GM23338 (cell line): ENCODE results near the gene CABP2. TPM values are rescaled to one million over a fixed set of nuclear protein-coding genes. Genes with fewer than 3 reads are reported as not detected.

ENCODE experiments used
- ATAC-seq: fragments of 200-7000 bp; cut with Tn5 transposase; 3 replicates; pipeline ENCODE4 v1.9.1; 2020
- DNase-seq: peaks from one replicate; pipeline ENCODE4 v3.0.0-alpha.2; 2015; ENCODE audit warnings: low spot score
- H2AFZ ChIP-seq: fragments of 200-600 bp; sonication (generic); 2 replicates; pipeline ENCODE4 v1.8.0; 2016; ENCODE audit warnings: antibody characterized with exemption, mild to moderate bottlenecking, moderate library complexity
- H3F3A ChIP-seq: fragments of 200-600 bp; sonication (generic); replicated peaks from 2 replicates; pipeline ENCODE4 v1.8.0; 2017; ENCODE audit warnings: antibody characterized with exemption, mixed run types, low read depth
- H3K27ac ChIP-seq: fragments of 200-600 bp; sonication (generic); 2 replicates; pipeline ENCODE4 v1.6.1; 2016; ENCODE audit warnings: low read depth
- H3K27me3 ChIP-seq: fragments of 200-600 bp; sonication (generic); 2 replicates; pipeline ENCODE4 v1.8.0; 2016; ENCODE audit warnings: mild to moderate bottlenecking, mixed run types, moderate library complexity; ENCODE audit not compliant: insufficient read depth
- H3K36me3 ChIP-seq: fragments of 200-600 bp; sonication (generic); 2 replicates; pipeline ENCODE4 v1.8.0; 2016; ENCODE audit warnings: mild to moderate bottlenecking; ENCODE audit not compliant: insufficient read depth
- H3K4me1 ChIP-seq: fragments of 200-600 bp; sonication (generic); 2 replicates; pipeline ENCODE4 v1.8.0; 2016; ENCODE audit warnings: mild to moderate bottlenecking, moderate library complexity; ENCODE audit not compliant: insufficient read depth
- H3K4me2 ChIP-seq: fragments of 200-600 bp; sonication (generic); 2 replicates; pipeline ENCODE4 v1.7.1; 2017; ENCODE audit warnings: mixed run types
- H3K4me3 ChIP-seq: fragments of 200-600 bp; sonication (generic); 2 replicates; pipeline ENCODE4 v1.6.1; 2016; ENCODE audit warnings: mixed run types
- H3K79me2 ChIP-seq: fragments of 200-600 bp; sonication (generic); replicated peaks from 2 replicates; pipeline ENCODE4 v1.8.0; 2017; ENCODE audit warnings: mild to moderate bottlenecking; ENCODE audit not compliant: insufficient read depth
- H3K9me2 ChIP-seq: fragments of 200-600 bp; sonication (generic); 2 replicates; pipeline ENCODE4 v1.8.0; 2017; ENCODE audit not compliant: insufficient read depth
- H4K20me1 ChIP-seq: fragments of 200-600 bp; sonication (generic); replicated peaks from 2 replicates; pipeline ENCODE4 v1.8.0; 2017; ENCODE audit warnings: mild to moderate bottlenecking; ENCODE audit not compliant: insufficient read depth
- H3K27ac Mint-ChIP-seq: 2 replicates; pipeline ENCODE4 v1.8.0; 2020; ENCODE audit warnings: inconsistent platforms, mild to moderate bottlenecking, moderate library complexity, mixed read lengths
- H3K27me3 Mint-ChIP-seq: 3 replicates; pipeline ENCODE4 v1.8.0; 2022; ENCODE audit warnings: low read depth, mild to moderate bottlenecking, moderate library complexity, mixed read lengths, inconsistent platforms; ENCODE audit not compliant: insufficient read depth, poor library complexity
- H3K36me3 Mint-ChIP-seq: 3 replicates; pipeline ENCODE4 v1.8.0; 2021; ENCODE audit warnings: low read depth, mild to moderate bottlenecking, inconsistent platforms, moderate library complexity, mixed read lengths
- H3K4me1 Mint-ChIP-seq: 3 replicates; pipeline ENCODE4 v1.8.0; 2020; ENCODE audit warnings: mild to moderate bottlenecking, inconsistent platforms, mixed read lengths
- H3K4me3 Mint-ChIP-seq: 3 replicates; pipeline ENCODE4 v1.8.0; 2021; ENCODE audit warnings: moderate library complexity, mild to moderate bottlenecking, inconsistent platforms, mixed read lengths
- H3K9me3 Mint-ChIP-seq: 3 replicates; pipeline ENCODE4 v1.8.0; 2020; ENCODE audit warnings: moderate library complexity, mild to moderate bottlenecking, inconsistent platforms, mixed read lengths
- CREB1 ChIP-seq: fragments of 250-450 bp; sonication (Bioruptor Pico); IDR thresholded peaks from 2 replicates; pipeline ENCODE4 v1.5.0; 2020; ENCODE audit warnings: low read depth, mild to moderate bottlenecking, moderate library complexity
- polyA plus RNA-seq: library from polyadenylated mRNA; unstranded; fragments of >200 nt; fragmentation: Nextera tagmentation; extraction: Ambion mirVana; gene quantifications from 2 replicates; pipeline ENCODE4 v1.2.1, GENCODE V29; 2016
- total RNA-seq: library from RNA; depleted of rRNA; stranded (reverse); fragments of >200 nt; shearing (Covaris generic); gene quantifications from 2 replicates; pipeline ENCODE4 v1.2.3, GENCODE V29; 2014
- TF ChIP-seq, protein P1 (sequence below): fragments of 250-450 bp; sonication (Bioruptor Pico); IDR thresholded peaks from 2 replicates; pipeline ENCODE4 v1.5.0; 2020; ENCODE audit warnings: mild to moderate bottlenecking, moderate library complexity
- TF ChIP-seq, protein P2 (sequence below): IDR thresholded peaks from 2 replicates; pipeline ENCODE4 v1.6.1; 2016; ENCODE audit warnings: antibody characterized with exemption

Gene CABP2
- total and polyA plus RNA-seq, 2 experiments from 2014 or later, result not detected

DNA sequence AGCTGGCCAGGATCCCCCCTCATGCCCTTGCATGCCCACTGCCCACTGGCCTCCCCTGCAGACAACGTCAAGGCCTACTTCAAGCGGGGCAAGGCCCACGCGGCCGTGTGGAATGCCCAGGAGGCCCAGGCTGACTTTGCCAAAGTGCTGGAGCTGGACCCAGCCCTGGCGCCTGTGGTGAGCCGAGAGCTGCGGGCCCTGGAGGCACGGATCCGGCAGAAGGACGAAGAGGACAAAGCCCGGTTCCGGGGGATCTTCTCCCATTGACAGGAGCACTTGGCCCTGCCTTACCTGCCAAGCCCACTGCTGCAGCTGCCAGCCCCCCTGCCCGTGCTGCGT lies 32.5 kb downstream of the CABP2 start:
- Mint-ChIP-seq H3K36me3 (peaks cover 9% of the 10 kb centered on the region; the same call in 1 of the 3 replicates), H3K27me3 (peaks cover 8% of the 10 kb centered on the region), H3K4me3 (no peak overlapping the region), H3K9me3 (no peaks in the 10 kb centered on the region), H3K4me1 (peaks cover 7% of the 10 kb centered on the region), H3K27ac (no peak overlapping the region)
- H3K9me2 ChIP-seq, result no peaks in the 10 kb centered on the region
- DNase-seq, result no peak
- no peaks in the 10 kb centered on the region for H3K27me3 ChIP-seq
- no peaks in the 10 kb centered on the region for H3K4me1 ChIP-seq
- TF ChIP-seq, protein P1, sequence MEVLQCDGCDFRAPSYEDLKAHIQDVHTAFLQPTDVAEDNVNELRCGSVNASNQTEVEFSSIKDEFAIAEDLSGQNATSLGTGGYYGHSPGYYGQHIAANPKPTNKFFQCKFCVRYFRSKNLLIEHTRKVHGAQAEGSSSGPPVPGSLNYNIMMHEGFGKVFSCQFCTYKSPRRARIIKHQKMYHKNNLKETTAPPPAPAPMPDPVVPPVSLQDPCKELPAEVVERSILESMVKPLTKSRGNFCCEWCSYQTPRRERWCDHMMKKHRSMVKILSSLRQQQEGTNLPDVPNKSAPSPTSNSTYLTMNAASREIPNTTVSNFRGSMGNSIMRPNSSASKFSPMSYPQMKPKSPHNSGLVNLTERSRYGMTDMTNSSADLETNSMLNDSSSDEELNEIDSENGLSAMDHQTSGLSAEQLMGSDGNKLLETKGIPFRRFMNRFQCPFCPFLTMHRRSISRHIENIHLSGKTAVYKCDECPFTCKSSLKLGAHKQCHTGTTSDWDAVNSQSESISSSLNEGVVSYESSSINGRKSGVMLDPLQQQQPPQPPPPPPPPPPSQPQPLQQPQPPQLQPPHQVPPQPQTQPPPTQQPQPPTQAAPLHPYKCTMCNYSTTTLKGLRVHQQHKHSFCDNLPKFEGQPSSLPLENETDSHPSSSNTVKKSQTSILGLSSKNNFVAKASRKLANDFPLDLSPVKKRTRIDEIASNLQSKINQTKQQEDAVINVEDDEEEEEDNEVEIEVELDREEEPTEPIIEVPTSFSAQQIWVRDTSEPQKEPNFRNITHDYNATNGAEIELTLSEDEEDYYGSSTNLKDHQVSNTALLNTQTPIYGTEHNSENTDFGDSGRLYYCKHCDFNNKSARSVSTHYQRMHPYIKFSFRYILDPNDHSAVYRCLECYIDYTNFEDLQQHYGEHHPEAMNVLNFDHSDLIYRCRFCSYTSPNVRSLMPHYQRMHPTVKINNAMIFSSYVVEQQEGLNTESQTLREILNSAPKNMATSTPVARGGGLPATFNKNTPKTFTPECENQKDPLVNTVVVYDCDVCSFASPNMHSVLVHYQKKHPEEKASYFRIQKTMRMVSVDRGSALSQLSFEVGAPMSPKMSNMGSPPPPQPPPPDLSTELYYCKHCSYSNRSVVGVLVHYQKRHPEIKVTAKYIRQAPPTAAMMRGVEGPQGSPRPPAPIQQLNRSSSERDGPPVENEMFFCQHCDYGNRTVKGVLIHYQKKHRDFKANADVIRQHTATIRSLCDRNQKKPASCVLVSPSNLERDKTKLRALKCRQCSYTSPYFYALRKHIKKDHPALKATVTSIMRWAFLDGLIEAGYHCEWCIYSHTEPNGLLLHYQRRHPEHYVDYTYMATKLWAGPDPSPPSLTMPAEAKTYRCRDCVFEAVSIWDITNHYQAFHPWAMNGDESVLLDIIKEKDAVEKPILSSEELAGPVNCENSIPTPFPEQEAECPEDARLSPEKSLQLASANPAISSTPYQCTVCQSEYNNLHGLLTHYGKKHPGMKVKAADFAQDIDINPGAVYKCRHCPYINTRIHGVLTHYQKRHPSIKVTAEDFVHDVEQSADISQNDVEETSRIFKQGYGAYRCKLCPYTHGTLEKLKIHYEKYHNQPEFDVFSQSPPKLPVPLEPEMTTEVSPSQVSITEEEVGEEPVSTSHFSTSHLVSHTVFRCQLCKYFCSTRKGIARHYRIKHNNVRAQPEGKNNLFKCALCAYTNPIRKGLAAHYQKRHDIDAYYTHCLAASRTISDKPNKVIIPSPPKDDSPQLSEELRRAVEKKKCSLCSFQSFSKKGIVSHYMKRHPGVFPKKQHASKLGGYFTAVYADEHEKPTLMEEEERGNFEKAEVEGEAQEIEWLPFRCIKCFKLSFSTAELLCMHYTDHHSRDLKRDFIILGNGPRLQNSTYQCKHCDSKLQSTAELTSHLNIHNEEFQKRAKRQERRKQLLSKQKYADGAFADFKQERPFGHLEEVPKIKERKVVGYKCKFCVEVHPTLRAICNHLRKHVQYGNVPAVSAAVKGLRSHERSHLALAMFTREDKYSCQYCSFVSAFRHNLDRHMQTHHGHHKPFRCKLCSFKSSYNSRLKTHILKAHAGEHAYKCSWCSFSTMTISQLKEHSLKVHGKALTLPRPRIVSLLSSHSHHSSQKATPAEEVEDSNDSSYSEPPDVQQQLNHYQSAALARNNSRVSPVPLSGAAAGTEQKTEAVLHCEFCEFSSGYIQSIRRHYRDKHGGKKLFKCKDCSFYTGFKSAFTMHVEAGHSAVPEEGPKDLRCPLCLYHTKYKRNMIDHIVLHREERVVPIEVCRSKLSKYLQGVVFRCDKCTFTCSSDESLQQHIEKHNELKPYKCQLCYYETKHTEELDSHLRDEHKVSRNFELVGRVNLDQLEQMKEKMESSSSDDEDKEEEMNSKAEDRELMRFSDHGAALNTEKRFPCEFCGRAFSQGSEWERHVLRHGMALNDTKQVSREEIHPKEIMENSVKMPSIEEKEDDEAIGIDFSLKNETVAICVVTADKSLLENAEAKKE (CRISPR knock-in tag), result no peak
- TF ChIP-seq CREB1 (CRISPR knock-in tag), result no peak
- TF ChIP-seq, protein P2, sequence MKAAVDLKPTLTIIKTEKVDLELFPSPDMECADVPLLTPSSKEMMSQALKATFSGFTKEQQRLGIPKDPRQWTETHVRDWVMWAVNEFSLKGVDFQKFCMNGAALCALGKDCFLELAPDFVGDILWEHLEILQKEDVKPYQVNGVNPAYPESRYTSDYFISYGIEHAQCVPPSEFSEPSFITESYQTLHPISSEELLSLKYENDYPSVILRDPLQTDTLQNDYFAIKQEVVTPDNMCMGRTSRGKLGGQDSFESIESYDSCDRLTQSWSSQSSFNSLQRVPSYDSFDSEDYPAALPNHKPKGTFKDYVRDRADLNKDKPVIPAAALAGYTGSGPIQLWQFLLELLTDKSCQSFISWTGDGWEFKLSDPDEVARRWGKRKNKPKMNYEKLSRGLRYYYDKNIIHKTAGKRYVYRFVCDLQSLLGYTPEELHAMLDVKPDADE, result no peak
- H3K27ac ChIP-seq, result no peak overlapping the region
- no peak for ATAC-seq
- H3K4me2 ChIP-seq, result no peak overlapping the region
- no peak overlapping the region for H2AFZ ChIP-seq
- no peak overlapping the region for H3K4me3 ChIP-seq
- H4K20me1 ChIP-seq, result no peaks in the 10 kb centered on the region; the same call in 1 of the 2 replicates
- no peaks in the 10 kb centered on the region; the same call in 1 of the 2 replicates for H3K36me3 ChIP-seq
- H3K79me2 ChIP-seq, result no peaks in the 10 kb centered on the region
- 0 out of 2 replicates have a peak, but pooled peaks cover 3% of the 10 kb centered on the region for H3F3A ChIP-seq
